ENCODE data around the gene TMEM134. TPM values are rescaled to one million over a fixed set of nuclear protein-coding genes. Genes with fewer than 3 reads are reported as not detected.

The TMEM134 gene
- total RNA-seq, 1 experiment from 2014 or later = 17.3 TPM

DNA sequence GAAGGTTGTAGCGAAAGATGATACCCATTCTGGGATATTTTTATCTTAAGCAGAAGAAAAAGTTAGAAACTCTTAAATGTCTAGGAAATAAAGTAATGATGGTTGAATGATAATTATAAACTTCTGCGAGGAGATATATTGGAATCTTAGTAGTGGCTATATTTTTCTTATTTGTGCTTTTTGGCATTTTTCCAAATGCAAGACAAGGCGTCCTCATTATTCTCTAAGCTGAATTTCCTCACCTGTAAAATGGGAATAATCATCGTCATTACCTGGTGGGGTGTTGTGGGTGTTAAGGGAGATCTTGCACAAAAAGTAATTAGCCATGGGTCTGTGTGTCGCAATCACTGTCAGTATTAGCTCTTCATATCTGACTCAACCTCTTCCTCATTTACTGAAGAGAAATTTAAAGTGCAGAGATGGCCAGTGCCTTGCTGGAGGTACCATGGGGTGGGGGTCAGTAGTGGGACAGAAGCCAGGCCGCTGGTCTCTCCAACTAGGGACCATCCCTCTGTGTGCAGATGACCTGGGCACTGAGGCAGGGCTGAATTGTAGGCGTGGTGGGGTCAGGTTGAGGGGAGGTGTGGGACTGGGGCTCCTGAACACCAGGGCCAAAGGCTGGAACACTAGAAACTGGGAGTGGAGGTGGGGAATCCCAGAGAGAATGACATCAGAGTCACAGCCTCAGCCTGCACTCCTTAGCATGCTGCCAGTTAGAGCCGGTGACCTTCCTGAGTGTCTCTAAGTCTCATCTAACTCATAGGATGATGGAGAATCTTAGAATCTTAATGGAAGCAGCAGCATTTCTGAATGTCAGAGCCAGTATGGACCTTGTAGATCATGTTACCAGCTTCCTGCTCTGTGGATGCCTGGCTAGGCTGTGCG is 32.0 kb upstream of the TMEM134 start:
- DNase-seq (ENCODE audit: low spot score) = no peak

DNA sequence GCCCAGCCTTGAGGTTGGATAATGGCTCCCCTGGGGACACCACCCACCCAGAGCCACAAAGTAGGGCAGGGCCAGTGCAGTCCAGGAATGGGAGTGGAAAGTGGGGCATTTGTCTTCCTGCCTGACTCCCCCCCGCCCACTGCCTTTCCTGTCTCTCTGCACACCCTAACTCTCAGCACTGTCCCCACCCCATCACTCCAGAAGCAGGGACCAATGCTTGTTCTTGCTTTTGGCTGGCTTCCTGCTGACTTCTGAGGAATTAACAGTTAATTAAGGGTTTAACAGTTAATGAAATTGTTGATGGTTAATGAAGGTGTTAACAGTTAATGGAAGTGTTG is 31.4 kb upstream of the TMEM134 start:
- DNase-seq (ENCODE audit: low spot score) = no peak

GRCh38 chr11:67499808-67500483 is 30.9 kb upstream of the TMEM134 start:
- no peak for DNase-seq (ENCODE audit: low spot score)

DNA sequence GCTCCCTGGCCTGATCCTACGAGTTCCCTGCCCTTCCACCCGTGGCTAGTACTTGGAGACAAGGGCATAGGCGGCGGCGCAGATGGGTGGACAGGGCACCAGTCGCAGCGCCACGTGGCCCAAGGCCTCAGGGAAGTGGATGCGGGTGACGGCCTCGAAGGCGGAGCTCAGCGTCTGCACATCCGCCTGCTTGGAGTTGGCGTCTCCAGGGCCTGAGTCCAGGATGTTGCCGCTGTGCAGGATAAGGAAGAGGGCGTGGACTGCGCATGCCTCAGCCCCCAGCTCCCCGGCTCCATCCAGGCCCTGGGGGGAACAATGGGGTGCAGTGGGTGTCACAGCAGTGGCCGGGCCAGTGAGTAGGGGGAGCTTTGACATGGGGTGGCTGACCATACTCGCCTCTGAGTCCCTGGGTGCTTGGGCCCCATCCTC is 29.5 kb upstream of the TMEM134 start:
- DNase-seq (ENCODE audit: low spot score) = no peak

DNA sequence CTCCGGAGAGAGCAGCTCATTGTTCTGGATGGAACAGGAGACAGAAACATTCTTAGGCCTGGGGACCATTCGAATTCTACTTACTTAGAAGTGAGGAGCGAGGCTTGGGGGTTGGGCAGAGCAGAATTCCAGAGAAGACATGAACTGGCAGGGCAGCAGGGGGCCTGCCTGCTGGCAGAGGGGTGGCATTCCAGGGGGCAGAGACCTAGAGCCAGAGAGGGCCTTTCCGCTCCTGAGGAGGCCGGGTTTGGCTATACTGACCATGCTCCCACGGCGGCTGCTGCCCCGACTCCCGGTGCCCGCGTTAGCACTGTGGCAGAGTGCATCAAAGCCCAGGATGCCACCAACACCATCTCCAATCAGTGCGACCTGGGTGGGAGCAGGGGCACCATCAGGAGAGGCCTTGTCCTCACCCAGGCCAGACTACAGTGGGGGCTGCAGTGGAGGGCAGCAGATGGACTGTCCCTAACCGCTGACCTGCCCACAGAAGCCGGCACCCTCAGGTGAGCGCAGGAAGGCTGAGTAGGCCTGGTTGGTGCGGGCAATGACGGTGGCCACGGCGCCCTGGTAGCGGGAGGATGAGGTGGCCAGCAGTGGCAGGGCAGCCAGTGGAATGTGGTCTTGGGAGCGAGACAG is 28.7 kb upstream of the TMEM134 start:
- DNase-seq (ENCODE audit: low spot score) = no peak

DNA sequence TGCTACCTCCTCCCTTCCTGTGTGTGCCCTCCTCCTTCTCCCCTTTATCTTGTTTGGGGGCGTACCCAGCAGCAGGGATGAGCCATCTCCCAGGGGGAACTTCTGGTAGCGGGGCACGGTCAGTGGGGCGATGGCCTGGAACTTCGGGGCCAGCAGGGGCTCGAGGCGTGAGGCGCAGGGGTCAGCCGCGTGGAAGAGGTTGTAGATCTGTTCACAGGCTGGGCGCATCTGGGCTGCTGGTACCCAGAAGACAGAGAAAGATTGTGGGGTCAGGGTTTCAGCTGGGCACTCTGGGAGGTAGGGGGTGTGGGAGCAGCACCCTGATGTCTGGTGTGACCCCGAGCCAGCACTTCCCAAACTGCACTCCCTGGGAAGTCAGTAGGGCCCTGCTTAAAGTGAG is 27.1 kb upstream of the TMEM134 start:
- no peak for DNase-seq (ENCODE audit: low spot score)

- DNase-seq (ENCODE audit: low spot score) = no peak
Observed at GRCh38 chr11:67495234-67496005, 26.4 kb upstream of the TMEM134 start.

DNA sequence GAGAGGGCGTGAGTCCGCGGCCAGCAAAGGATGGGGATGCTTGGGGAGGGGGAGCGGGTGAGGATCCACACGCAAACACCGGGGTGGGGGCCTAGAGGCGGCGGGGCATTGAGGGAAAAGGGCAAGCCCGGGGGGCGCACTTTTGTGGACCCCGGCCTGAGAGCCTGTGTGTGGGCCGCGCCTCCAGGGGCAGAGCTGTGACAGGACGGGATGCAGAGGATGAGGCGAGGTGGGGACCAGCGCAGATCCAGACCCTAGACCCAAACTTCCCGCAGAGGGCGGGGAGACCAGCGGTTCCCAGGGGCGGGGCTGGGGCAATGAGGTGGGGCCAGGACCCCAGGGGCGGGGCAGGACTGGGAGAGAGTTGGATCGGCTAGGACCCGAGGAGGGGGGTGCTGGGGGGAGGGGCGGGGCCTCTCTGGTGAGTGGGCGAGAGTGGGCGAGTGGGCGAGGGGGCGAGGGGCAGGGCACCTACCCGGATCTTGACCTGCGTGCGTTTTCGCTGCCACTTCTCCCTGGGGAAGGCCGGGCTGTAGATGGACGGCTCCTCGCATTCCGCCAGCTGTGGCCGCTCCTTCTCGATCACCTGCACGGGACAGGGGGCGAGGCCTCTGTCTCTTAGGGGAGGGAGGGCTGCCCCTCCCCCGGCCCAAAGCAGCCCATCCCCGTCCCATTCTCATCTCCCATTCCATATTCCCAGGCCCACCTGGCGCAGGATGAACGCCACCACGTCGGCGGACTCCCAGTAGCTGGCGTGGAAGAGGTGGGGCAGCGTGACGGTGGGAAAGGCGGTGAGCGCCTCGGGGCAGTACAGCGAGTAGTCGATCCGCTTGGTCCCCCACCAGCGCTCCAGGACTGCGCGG is 25.6 kb upstream of the TMEM134 start:
- DNase-seq (ENCODE audit: low spot score) = no peak

DNA sequence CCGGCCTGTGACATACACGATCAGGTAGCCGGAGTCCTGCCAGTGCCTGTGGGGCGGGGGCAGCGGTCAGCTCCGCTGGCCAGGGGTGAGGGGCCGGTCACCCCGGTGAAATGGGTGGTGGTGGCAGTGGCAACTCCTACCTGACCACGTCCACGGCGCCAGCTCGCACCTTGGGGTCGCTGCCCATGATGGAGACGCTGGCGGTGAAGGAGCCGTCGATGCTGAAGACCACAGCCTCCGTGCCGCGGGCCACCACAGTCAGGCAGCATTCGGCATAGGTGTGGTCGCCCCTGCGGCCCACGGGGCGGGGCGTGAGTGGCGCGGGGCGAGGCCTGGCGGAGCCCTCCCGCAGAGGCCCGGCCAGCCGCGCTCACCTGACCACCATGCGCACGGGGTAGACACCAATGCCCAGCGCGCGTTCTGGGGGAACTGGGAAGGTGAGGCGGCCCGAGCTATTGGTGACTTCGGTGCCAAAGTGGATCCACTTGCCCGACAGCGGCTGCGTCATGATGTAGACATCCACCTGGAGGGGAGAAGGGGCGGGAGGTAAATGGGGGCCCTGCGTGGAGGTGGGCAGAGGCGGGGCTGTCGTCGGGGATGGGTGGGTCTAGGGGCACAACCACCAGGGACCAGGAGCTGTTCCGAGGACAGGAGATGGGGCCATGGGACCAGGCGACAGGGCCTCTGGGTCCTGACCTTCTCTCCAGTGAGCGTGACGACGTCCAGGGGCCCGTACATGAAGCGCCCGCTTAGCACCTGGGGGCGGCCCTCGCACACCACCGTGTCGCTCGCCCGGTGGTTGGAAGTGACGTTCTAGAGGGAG is 24.7 kb upstream of the TMEM134 start:
- no peak for DNase-seq (ENCODE audit: low spot score)

GRCh38 chr11:67492801-67493547 is 23.9 kb upstream of the TMEM134 start:
- no peak for DNase-seq (ENCODE audit: low spot score)

- DNase-seq (ENCODE audit: low spot score) = no peak
Observed at GRCh38 chr11:67492069-67492727, 23.1 kb upstream of the TMEM134 start.

GRCh38 chr11:67491276-67492068 is 22.4 kb upstream of the TMEM134 start:
- DNase-seq (ENCODE audit: low spot score) = no peak

GRCh38 chr11:67490727-67491065 is 21.6 kb upstream of the TMEM134 start:
- no peak for DNase-seq (ENCODE audit: low spot score)

DNA sequence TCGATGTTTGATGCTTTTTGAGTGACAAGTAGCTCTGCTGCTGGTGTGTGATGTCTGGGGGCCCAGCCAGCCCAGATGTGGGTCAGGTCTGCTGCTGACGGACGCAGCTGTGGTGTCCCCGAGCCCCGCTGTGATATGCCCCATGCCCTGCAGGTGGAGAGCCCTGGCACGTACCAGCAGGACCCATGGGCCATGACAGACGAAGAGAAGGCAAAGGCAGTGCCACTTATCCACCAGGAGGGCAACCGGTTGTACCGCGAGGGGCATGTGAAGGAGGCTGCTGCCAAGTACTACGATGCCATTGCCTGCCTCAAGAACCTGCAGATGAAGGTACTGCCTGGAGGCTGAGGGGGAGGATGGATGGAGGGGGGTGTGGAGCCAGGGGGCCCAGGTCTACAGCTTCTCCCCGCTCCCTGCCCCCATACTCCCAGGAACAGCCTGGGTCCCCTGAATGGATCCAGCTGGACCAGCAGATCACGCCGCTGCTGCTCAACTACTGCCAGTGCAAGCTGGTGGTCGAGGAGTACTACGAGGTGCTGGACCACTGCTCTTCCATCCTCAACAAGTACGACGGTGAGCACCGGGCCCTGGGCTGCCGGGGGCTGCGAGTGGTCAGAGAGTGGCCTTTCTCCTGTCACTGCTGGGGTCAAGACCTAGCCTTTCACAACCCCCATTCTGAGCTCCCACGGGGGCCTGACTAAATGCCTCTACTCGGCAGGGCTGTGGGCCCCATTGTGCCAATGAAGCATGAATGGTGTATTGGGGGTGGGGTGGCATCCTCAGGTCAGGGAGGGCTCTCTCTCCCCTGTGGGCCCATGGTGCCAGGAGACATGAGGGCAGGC is 21.1 kb upstream of the TMEM134 start:
- DNase-seq (ENCODE audit: low spot score) = no peak

- no peak for DNase-seq (ENCODE audit: low spot score)
Observed at GRCh38 chr11:67489203-67489884, 20.3 kb upstream of the TMEM134 start.

GRCh38 chr11:67486481-67487195 is 17.6 kb upstream of the TMEM134 start:
- no peak for DNase-seq (ENCODE audit: low spot score)
